Epithelial cell of esophagus (primary cell): Measurements from ENCODE around the gene GOLGA5.
"Not testable (repeated sequence)": the region's sequence is repeated elsewhere in the genome, so short reads cannot be mapped to it uniquely, and the experiment has no call there.

Experiments used
- DNase-seq: peaks from one replicate; pipeline ENCODE4 v3.0.0; 2010; ENCODE audit warnings: low read depth
- H3K4me3 ChIP-seq: 2 replicates; pipeline ENCODE4 v1.5.1; 2011; ENCODE audit warnings: mild to moderate bottlenecking, low read length, control low read depth
- CTCF ChIP-seq: IDR thresholded peaks from 2 replicates; pipeline ENCODE4 v1.5.1; 2011; ENCODE audit warnings: low read depth, mild to moderate bottlenecking, low read length, control low read depth, inconsistent platforms; ENCODE audit not compliant: insufficient read depth; ENCODE audit errors: missing control alignments

The GOLGA5 gene, protein sequence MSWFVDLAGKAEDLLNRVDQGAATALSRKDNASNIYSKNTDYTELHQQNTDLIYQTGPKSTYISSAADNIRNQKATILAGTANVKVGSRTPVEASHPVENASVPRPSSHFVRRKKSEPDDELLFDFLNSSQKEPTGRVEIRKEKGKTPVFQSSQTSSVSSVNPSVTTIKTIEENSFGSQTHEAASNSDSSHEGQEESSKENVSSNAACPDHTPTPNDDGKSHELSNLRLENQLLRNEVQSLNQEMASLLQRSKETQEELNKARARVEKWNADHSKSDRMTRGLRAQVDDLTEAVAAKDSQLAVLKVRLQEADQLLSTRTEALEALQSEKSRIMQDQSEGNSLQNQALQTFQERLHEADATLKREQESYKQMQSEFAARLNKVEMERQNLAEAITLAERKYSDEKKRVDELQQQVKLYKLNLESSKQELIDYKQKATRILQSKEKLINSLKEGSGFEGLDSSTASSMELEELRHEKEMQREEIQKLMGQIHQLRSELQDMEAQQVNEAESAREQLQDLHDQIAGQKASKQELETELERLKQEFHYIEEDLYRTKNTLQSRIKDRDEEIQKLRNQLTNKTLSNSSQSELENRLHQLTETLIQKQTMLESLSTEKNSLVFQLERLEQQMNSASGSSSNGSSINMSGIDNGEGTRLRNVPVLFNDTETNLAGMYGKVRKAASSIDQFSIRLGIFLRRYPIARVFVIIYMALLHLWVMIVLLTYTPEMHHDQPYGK

DNA sequence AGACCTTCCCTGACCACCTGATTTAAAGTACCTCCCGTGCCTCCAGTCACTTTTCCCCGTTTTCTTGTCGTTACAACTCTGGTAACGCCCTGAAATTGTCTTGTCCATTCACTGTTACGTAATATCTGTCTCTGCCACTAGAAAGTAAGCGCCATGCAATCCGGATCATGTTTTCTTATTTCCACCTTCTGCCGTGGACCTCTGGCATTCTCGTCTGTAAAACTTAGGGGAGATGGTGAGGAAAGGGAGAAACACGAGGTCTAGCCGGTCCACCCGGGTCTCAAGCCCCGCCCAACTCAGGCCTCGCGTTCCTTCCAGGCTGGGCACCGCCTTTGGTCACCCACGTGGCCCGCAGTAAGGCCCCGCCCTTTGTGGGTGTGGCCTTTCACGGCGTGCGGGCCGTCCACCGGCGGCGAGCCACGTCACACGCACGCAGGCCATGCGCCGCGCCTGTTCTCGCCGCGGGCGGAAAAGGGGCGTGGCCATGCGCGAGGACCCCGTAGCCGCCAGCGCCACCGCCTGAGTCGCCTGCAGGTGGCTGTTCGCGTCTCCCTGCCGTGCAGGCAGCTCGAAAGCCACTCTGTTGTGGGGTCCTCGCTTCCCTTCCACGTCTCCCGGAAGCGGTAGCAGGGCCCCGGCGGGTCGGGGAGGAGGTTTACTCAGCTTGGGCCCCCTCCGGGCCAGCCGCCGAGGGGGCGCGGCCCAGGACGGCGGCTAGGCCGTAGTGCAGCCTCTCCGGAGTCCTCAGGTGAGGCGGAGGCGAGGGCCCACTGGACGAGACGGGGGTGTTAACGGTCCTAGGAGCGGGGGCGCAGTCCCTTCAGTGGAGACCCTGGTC lies at the start of gene GOLGA5:
Gene GOLGA5 (plus strand): TSS at position 597 of the 838 bp plus-strand sequence. CDS start 3,133 bp downstream, outside the sequence.
- peak; percentile 99 for DNase-seq
- peak within 1 kb of the TSS; percentile 98 for H3K4me3 ChIP-seq
- no peak for TF ChIP-seq CTCF

- TF ChIP-seq CTCF: no peak
- DNase-seq: no peak
- peak overlapping the region; percentile 94 for H3K4me3 ChIP-seq
Observed at GRCh38 chr14:92747701-92748258, 46.3 kb upstream of the GOLGA5 start.

- peak; percentile 96 for DNase-seq
- TF ChIP-seq CTCF: no peak
Observed at GRCh38 chr14:92748259-92749016, 45.7 kb upstream of the GOLGA5 start, which contains the start of gene LGMN. Gene LGMN, minus strand, starts transcription at chr14:92748627. Its CDS starts 15,841 bp downstream, at chr14:92732786.

DNA sequence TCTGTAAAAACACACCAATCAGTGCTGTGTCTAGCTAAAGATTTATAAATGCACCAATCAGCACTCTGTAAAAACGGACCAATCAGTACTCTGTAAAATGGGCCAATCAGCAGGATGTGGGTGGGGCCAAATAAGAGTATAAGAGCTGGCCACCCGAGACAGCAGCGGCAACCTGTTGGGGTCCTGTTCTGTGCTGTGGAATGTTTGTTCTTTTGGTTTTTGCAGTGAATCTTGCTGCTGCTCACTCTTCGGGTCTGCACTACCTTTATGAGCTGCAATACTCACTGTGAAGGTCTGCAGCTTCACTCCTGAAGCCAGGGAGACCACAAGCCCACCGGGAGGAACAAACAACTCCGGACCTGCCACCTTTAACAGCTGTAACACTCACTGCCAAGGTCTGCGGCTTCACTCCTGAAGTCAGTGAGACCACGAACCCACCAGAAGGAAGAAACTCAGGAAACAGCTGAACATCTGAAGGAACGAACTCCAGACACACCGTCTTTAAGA lies 43.8 kb upstream of the GOLGA5 start:
- not testable (repeated sequence) for DNase-seq, H3K4me3 ChIP-seq

More at GRCh38 chr14:92748259-92749016, 45.7 kb upstream of the GOLGA5 start, which contains the start of gene LGMN:
- peak within 1 kb of the TSS; percentile 94 for H3K4me3 ChIP-seq

DNA sequence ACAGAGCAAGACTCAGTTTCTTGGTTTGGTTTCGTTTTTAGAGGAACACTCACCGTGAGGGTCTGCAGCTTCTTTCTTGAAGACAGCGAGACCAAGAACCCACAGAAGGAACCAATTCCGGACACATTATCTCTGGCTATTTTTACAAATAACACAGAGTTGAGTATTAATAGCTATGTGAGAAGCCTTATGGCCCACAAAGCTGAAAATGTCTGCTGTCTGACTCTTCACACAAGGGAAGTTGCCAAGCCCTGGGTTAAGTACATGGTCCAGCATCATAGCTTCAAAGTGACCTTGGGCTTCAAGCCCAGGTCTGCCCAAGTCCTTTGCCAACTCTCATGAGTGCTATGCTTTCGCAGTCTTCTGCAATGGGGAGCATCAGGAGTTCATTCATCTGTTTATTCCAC lies 43.1 kb upstream of the GOLGA5 start:
- H3K4me3 ChIP-seq: no peak overlapping the region
- TF ChIP-seq CTCF: no peak
- no peak for DNase-seq

GRCh38 chr14:92751819-92752218 lies 42.3 kb upstream of the GOLGA5 start:
- TF ChIP-seq CTCF: no peak
- DNase-seq: no peak
- H3K4me3 ChIP-seq: no peak overlapping the region
